Amygdala (tissue), 56 donors: ENCODE data around the gene FRMD5.
"Not testable (repeated sequence)": the region's sequence is repeated elsewhere in the genome, so short reads cannot be mapped to it uniquely, and the experiment has no call there.

Experiments used
- DNase-seq, 56 donors: peaks; one replicate each; lab custom pipeline; 2025; lab: John Stamatoyannopoulos, UW

FRMD5 gene

GRCh38 chr15:43873651-43874050 is 321.4 kb downstream of the FRMD5 start:
- no peak for DNase-seq

- peak in 40 of 56 donors; percentile 6 to 81 (median 38) for DNase-seq
Observed at GRCh38 chr15:43872416-43873020, 322.6 kb downstream of the FRMD5 start.

GRCh38 chr15:43871835-43872234 is 323.2 kb downstream of the FRMD5 start:
- DNase-seq, result no peak

- DNase-seq, result no peak
Observed at GRCh38 chr15:43868406-43868805, 326.7 kb downstream of the FRMD5 start.

GRCh38 chr15:43867096-43867495 is 328.0 kb downstream of the FRMD5 start:
- DNase-seq, result no peak

- DNase-seq, result not testable (repeated sequence)
Observed at GRCh38 chr15:43866636-43867035, 328.4 kb downstream of the FRMD5 start.

GRCh38 chr15:43859546-43859945 is 335.5 kb downstream of the FRMD5 start:
- no peak for DNase-seq

- no peak for DNase-seq
Observed at GRCh38 chr15:43854801-43855200, 340.3 kb downstream of the FRMD5 start.

- DNase-seq, result no peak
Observed at GRCh38 chr15:43852607-43853006, 342.5 kb downstream of the FRMD5 start.

GRCh38 chr15:43851251-43851650 is 343.8 kb downstream of the FRMD5 start:
- DNase-seq, result no peak

GRCh38 chr15:43845421-43845820 is 349.6 kb downstream of the FRMD5 start:
- no peak for DNase-seq

- DNase-seq, result not testable (repeated sequence)
Observed at GRCh38 chr15:43832485-43832884, 362.6 kb downstream of the FRMD5 start.

- not testable (repeated sequence) for DNase-seq
Observed at GRCh38 chr15:43831519-43832052, 363.5 kb downstream of the FRMD5 start.

GRCh38 chr15:43830691-43831275 is 364.3 kb downstream of the FRMD5 start:
- DNase-seq, result not testable (repeated sequence)

GRCh38 chr15:43829951-43830540 is 365.0 kb downstream of the FRMD5 start:
- not testable (repeated sequence) for DNase-seq

- DNase-seq, result no peak
Observed at GRCh38 chr15:43828061-43828657, 366.9 kb downstream of the FRMD5 start.

- peak in 35 of 56 donors; percentile 0 to 51 (median 11) for DNase-seq
Observed at GRCh38 chr15:43826508-43827341, 368.3 kb downstream of the FRMD5 start, which contains the start of gene WDR76. WDR76 (plus strand) TSS chr15:43827002; CDS start chr15:43827033, 31 bp downstream.

GRCh38 chr15:43826029-43826507 is 369.0 kb downstream of the FRMD5 start:
- DNase-seq, result no peak

GRCh38 chr15:43825305-43825704 is 369.8 kb downstream of the FRMD5 start:
- not testable (repeated sequence) for DNase-seq
